Neural progenitor cell (in vitro differentiated cells): ENCODE results near the gene ADTRP.

Experiments
- CTCF ChIP-seq: fragments of 200-600 bp; sonication (generic); IDR thresholded peaks from 2 replicates; pipeline ENCODE4 v1.5.1; 2017; ENCODE audit warnings: antibody characterized with exemption, mild to moderate bottlenecking
- EZH2 ChIP-seq: fragments of 200-600 bp; sonication (generic); IDR thresholded peaks from 2 replicates; pipeline ENCODE4 v1.6.1; 2017; ENCODE audit warnings: antibody characterized with exemption, mild to moderate bottlenecking, moderate library complexity

GRCh38 chr6:11775791-11776409 is 2.7 kb downstream of the ADTRP start:
- no peak for TF ChIP-seq CTCF
- no peak for TF ChIP-seq EZH2
